Activated CD8-positive, alpha-beta memory T cell treated with anti-CD3 and anti-CD28 coated beads, Interleukin-2, amount 50 U/mL, for 1 hour (primary cell): ENCODE data around the gene KIAA0930.
"Not testable (repeated sequence)": the region's sequence is repeated elsewhere in the genome, so short reads cannot be mapped to it uniquely, and the experiment has no call there.

Experiments
- DNase-seq: peaks from one replicate; pipeline ENCODE4 v3.0.0-alpha.2; 2020; ENCODE audit errors: extremely low read depth

The KIAA0930 gene

GRCh38 chr22:45240810-45241631 lies at the start of gene KIAA0930:
TSS of gene KIAA0930 (minus strand) at chr22:45240894. CDS start at chr22:45240703, 191 bp downstream.
- peak; percentile 64 for DNase-seq

GRCh38 chr22:45286854-45287551 lies 46.3 kb upstream of the KIAA0930 start:
- DNase-seq: no peak

GRCh38 chr22:45285263-45286058 lies 44.8 kb upstream of the KIAA0930 start:
- DNase-seq: no peak

- DNase-seq: no peak
Observed at GRCh38 chr22:45284705-45285262, 44.1 kb upstream of the KIAA0930 start, which contains the start of gene UPK3A. TSS of gene UPK3A (plus strand) at chr22:45284949. CDS start at chr22:45285014, 65 bp downstream.

- no peak for DNase-seq
Observed at GRCh38 chr22:45281010-45281409, 40.3 kb upstream of the KIAA0930 start.

- no peak for DNase-seq
Observed at GRCh38 chr22:45280587-45280980, 39.9 kb upstream of the KIAA0930 start.

GRCh38 chr22:45278125-45278524 lies 37.4 kb upstream of the KIAA0930 start:
- no peak for DNase-seq

- DNase-seq: not testable (repeated sequence)
Observed at GRCh38 chr22:45277720-45278119, 37.0 kb upstream of the KIAA0930 start.

- no peak for DNase-seq
Observed at GRCh38 chr22:45276507-45277105, 35.9 kb upstream of the KIAA0930 start.

- DNase-seq: no peak
Observed at GRCh38 chr22:45273452-45274075, 32.9 kb upstream of the KIAA0930 start.

- no peak for DNase-seq
Observed at GRCh38 chr22:45272498-45272897, 31.8 kb upstream of the KIAA0930 start.

- no peak for DNase-seq
Observed at GRCh38 chr22:45271667-45272201, 31.0 kb upstream of the KIAA0930 start.

- no peak for DNase-seq
Observed at GRCh38 chr22:45270095-45271020, 29.7 kb upstream of the KIAA0930 start.

- DNase-seq: peak; percentile 66
Observed at GRCh38 chr22:45268958-45269844, 28.5 kb upstream of the KIAA0930 start.

- DNase-seq: no peak
Observed at GRCh38 chr22:45268167-45268957, 27.7 kb upstream of the KIAA0930 start.

GRCh38 chr22:45265535-45265934 lies 24.8 kb upstream of the KIAA0930 start:
- no peak for DNase-seq

GRCh38 chr22:45263463-45264269 lies 23.0 kb upstream of the KIAA0930 start:
- no peak for DNase-seq
